Endothelial cell of umbilical vein (primary cell): ENCODE results near the gene TRIM61. TPM values are rescaled to one million over a fixed set of nuclear protein-coding genes. Genes with fewer than 3 reads are reported as not detected.

Experiments used
- polyA plus RNA-seq, 4 experiments: library from polyadenylated mRNA; depleted of rRNA in 3 of 4; stranded (reverse) in 3 of 4; unstranded in 1 of 4; fragments of >200 nt; gene quantifications; 2 replicates each; pipeline versions ENCODE4 v1.2.1 to v1.2.3, GENCODE V29; 2011 to 2012; ENCODE audit warnings: missing spikeins in 1 of 4
- small RNA-seq: library from RNA; depleted of rRNA; stranded (forward); fragments of <200 nt; gene quantifications from one replicate; pipeline ENCODE3, GENCODE V24; 2012; ENCODE audit warnings: low replicate concordance, low read depth; ENCODE audit not compliant: insufficient read depth, insufficient read length
- total RNA-seq: library from RNA; stranded (reverse); gene quantifications from 2 replicates; pipeline ENCODE4 v1.2.3, GENCODE V29; 2021

The TRIM61 gene
- total and polyA plus RNA-seq, 2 donors (not counting 3 experiments of a cell fraction or from before 2014, with no cell fraction given): 0.22 TPM; not detected in 1

Small RNA genes within 50 kb of the gene (small RNA-seq; reads per million reads assigned to genes)
- not detected for gene AC106872.12

Other genes starting within 250 kb of the TRIM61 start
- gene SMIM31, start 223.5 kb downstream of the TRIM61 start, total RNA-seq: not detected in 2 replicates
- gene SMIM31, start 223.5 kb downstream of the TRIM61 start, polyA plus RNA-seq: not detected in 2 replicates
- gene APELA, start 100.5 kb downstream of the TRIM61 start, total RNA-seq: not detected in 2 replicates
- not detected in 2 replicates for gene APELA, start 100.5 kb downstream of the TRIM61 start, polyA plus RNA-seq
- gene TRIM60, start 54.3 kb upstream of the TRIM61 start, total RNA-seq: not detected in 2 replicates
- not detected in 2 replicates for gene TRIM60, start 54.3 kb upstream of the TRIM61 start, polyA plus RNA-seq
- gene TRIM75, start 76.2 kb upstream of the TRIM61 start, total RNA-seq: not detected in 2 replicates
- gene TRIM75, start 76.2 kb upstream of the TRIM61 start, polyA plus RNA-seq: not detected in 2 replicates
- gene TMEM192, start 135.2 kb upstream of the TRIM61 start, total RNA-seq: 13.0 and 14.5 TPM in 2 replicates
- 10.1 and 11.4 TPM in 2 replicates for gene TMEM192, start 135.2 kb upstream of the TRIM61 start, polyA plus RNA-seq
- gene KLHL2, start 229.9 kb upstream of the TRIM61 start, total RNA-seq: 22.1 and 22.9 TPM in 2 replicates
- gene KLHL2, start 229.9 kb upstream of the TRIM61 start, polyA plus RNA-seq: 6.9 and 9.9 TPM in 2 replicates